Measurements from ENCODE around the gene DPP6.

- TF ChIP-seq POLR2A (IDR thresholded peaks at IDR 0.05) (no peak), CTCF (IDR thresholded peaks at IDR 0.05 in 4 of 5, conservative IDR thresholded peaks at IDR 0.05 in 1 of 5) (no peak)
These were observed 445.6 kb downstream of the DPP6 start for GRCh38 chr7:154497751-154498150.
